Duodenal mucosa (tissue), 2 donors: ENCODE measurements around the gene IL31RA.

Experiments
- H3K27ac ChIP-seq: one replicate; pipeline ENCODE4 v1.7.0; 2013; ENCODE audit warnings: low read depth, low read length
- H3K27me3 ChIP-seq, 2 donors: one replicate each; pipeline ENCODE4 v1.7.0; 2013; ENCODE audit warnings: low read length in 2 of 2, control low read depth in 1 of 2; ENCODE audit not compliant: insufficient read depth in 2 of 2, control insufficient read depth in 1 of 2
- H3K36me3 ChIP-seq, 2 donors: one replicate each; pipeline ENCODE4 v1.7.0; 2013; ENCODE audit warnings: low read length in 2 of 2, control low read depth in 1 of 2; ENCODE audit not compliant: insufficient read depth in 2 of 2, control insufficient read depth in 1 of 2
- H3K4me1 ChIP-seq, 2 donors: one replicate each; pipeline ENCODE4 v1.7.0; 2013; ENCODE audit warnings: low read length in 2 of 2, control low read depth in 1 of 2; ENCODE audit not compliant: insufficient read depth in 2 of 2, control insufficient read depth in 1 of 2
- H3K4me3 ChIP-seq, 2 donors: one replicate each; pipeline ENCODE4 v1.7.0; 2013; ENCODE audit warnings: low read length in 2 of 2, low read depth in 1 of 2
- H3K9ac ChIP-seq, 2 donors: one replicate each; pipeline ENCODE4 v1.7.0; 2013; ENCODE audit warnings: low read length in 2 of 2, low read depth in 1 of 2
- H3K9me3 ChIP-seq, 2 donors: one replicate each; pipeline ENCODE4 v1.7.0; 2013; ENCODE audit warnings: low read length in 2 of 2, control low read depth in 1 of 2; ENCODE audit not compliant: control insufficient read depth in 1 of 2

The IL31RA gene

DNA sequence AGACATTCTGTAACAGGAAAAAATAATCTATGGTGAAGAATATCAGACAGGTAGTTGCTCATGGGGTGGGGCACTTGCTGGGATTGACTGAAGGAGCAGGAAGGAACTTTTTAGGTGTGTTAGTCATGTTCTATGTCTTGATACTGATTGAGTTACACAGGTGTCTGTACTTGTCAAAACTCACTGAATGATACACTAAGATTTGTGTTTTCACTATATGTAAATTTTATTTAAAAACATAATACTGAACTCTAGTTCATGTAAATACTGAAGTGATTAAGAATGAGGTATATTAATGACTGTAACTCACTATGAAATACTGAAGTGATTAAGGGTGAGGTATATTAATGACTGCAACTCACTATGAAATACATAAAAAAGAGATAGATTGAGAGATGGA, 115.1 kb downstream of the IL31RA start:
- Histone ChIP-seq H3K9ac (no peak overlapping the region), H3K27ac (no peak overlapping the region), H3K36me3 (peaks cover 8 to 20% of the 10 kb centered on the region in 2 donors), H3K4me1 (no peaks in the 10 kb centered on the region), H3K27me3 (no peaks in the 10 kb centered on the region), H3K4me3 (no peak overlapping the region), H3K9me3 (no peaks in the 10 kb centered on the region)

DNA sequence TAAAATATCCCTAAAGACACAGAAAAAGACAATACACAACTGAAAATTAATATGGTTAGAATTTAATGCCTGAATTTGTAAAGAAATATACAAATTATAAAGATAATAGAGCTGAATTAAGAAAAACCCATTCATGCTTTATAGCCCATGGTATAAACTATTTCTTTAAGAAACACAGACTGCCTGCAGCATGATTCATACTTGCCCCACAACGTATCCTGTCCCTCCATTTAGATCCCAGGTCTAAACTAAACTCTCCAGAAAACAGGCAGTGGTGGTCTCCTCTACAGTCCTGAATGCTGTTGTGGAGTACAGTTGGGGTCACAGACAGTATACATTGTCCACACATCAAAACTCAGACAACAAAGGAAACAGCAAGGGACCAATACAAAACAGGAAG, 118.8 kb downstream of the IL31RA start:
- Histone ChIP-seq H3K27ac (no peak overlapping the region), H3K4me3 (no peak overlapping the region), H3K9ac (no peak overlapping the region), H3K36me3 (peaks cover 3 to 17% of the 10 kb centered on the region in 2 donors), H3K9me3 (no peaks in the 10 kb centered on the region), H3K4me1 (peaks cover 0 to 6% of the 10 kb centered on the region in 2 donors), H3K27me3 (no peaks in the 10 kb centered on the region)
